Measurements from ENCODE around the gene PIKFYVE.
"Not testable (repeated sequence)": the region's sequence is repeated elsewhere in the genome, so short reads cannot be mapped to it uniquely, and the experiment has no call there.

Gene PIKFYVE

GRCh38 chr2:208377344-208377860 lies 111.3 kb downstream of the PIKFYVE start:
- not testable (repeated sequence) for H3K27ac Mint-ChIP-seq; H3K4me3 Mint-ChIP-seq; H3K4me1 Mint-ChIP-seq (ENCODE audit: low read depth); H3K36me3 Mint-ChIP-seq (ENCODE audit: low read depth); DNase-seq; H3K9me3 Mint-ChIP-seq
- H3K27me3 Mint-ChIP-seq = peaks cover 37% of the 10 kb centered on the region

- DNase-seq = no peak
- Mint-ChIP-seq H3K4me1 (ENCODE audit: low read depth) (no peaks in the 10 kb centered on the region), H3K36me3 (ENCODE audit: low read depth) (no peaks in the 10 kb centered on the region), H3K4me3 (no peak overlapping the region), H3K27me3 (peaks cover 44% of the 10 kb centered on the region), H3K9me3 (no peaks in the 10 kb centered on the region), H3K27ac (no peak overlapping the region)
Measured at GRCh38 chr2:208379192-208379591, 113.1 kb downstream of the PIKFYVE start.

- Mint-ChIP-seq H3K27me3 (peaks cover 29% of the 10 kb centered on the region), H3K4me3 (no peak overlapping the region), H3K36me3 (ENCODE audit: low read depth) (no peaks in the 10 kb centered on the region), H3K4me1 (ENCODE audit: low read depth) (no peaks in the 10 kb centered on the region), H3K27ac (no peak overlapping the region), H3K9me3 (no peaks in the 10 kb centered on the region)
- no peak for DNase-seq
Measured at GRCh38 chr2:208384637-208385036, 118.6 kb downstream of the PIKFYVE start.

- no peak for DNase-seq
- Mint-ChIP-seq H3K9me3 (no peaks in the 10 kb centered on the region), H3K27me3 (peaks cover 28% of the 10 kb centered on the region), H3K4me1 (ENCODE audit: low read depth) (no peaks in the 10 kb centered on the region), H3K36me3 (ENCODE audit: low read depth) (no peaks in the 10 kb centered on the region), H3K27ac (no peak overlapping the region), H3K4me3 (no peak overlapping the region)
Measured at GRCh38 chr2:208386541-208386940, 120.5 kb downstream of the PIKFYVE start.

GRCh38 chr2:208389940-208390339 lies 123.9 kb downstream of the PIKFYVE start:
- Mint-ChIP-seq H3K27ac (no peak overlapping the region), H3K4me3 (no peak overlapping the region), H3K27me3 (peaks cover 10% of the 10 kb centered on the region), H3K9me3 (peaks cover 10% of the 10 kb centered on the region), H3K4me1 (ENCODE audit: low read depth) (no peaks in the 10 kb centered on the region), H3K36me3 (ENCODE audit: low read depth) (no peaks in the 10 kb centered on the region)
- DNase-seq = no peak

GRCh38 chr2:208392300-208392699 lies 126.2 kb downstream of the PIKFYVE start:
- no peak overlapping the region for H3K27ac Mint-ChIP-seq
- DNase-seq = no peak
- no peak overlapping the region for H3K4me3 Mint-ChIP-seq
- H3K27me3 Mint-ChIP-seq = peaks cover 12% of the 10 kb centered on the region
- H3K4me1 Mint-ChIP-seq (ENCODE audit: low read depth) = no peaks in the 10 kb centered on the region
- peaks cover 16% of the 10 kb centered on the region for H3K9me3 Mint-ChIP-seq
- H3K36me3 Mint-ChIP-seq (ENCODE audit: low read depth) = no peaks in the 10 kb centered on the region

- Mint-ChIP-seq H3K27me3 (peaks cover 18% of the 10 kb centered on the region), H3K9me3 (peaks cover 16% of the 10 kb centered on the region)
- H3K4me3 Mint-ChIP-seq; H3K4me1 Mint-ChIP-seq (ENCODE audit: low read depth); H3K36me3 Mint-ChIP-seq (ENCODE audit: low read depth); DNase-seq; H3K27ac Mint-ChIP-seq: not testable (repeated sequence)
Measured at GRCh38 chr2:208396796-208397195, 130.7 kb downstream of the PIKFYVE start.

GRCh38 chr2:208399201-208399600 lies 133.1 kb downstream of the PIKFYVE start:
- H3K4me3 Mint-ChIP-seq = no peak overlapping the region

GRCh38 chr2:208406474-208407451 lies 140.7 kb downstream of the PIKFYVE start, which contains the start of gene PTH2R:
PTH2R (plus strand) TSS chr2:208406792; CDS start chr2:208407044, 252 bp downstream.
- H3K27ac Mint-ChIP-seq = no peak within 1 kb of the TSS
- DNase-seq = peak; percentile 29
- H3K27me3 Mint-ChIP-seq = peaks cover 72% of the 10 kb centered on the region
- peak within 1 kb of the TSS; percentile 11 for H3K4me3 Mint-ChIP-seq
- H3K36me3 Mint-ChIP-seq (ENCODE audit: low read depth) = no peaks in the 10 kb centered on the region
- no peaks in the 10 kb centered on the region for H3K9me3 Mint-ChIP-seq
- H3K4me1 Mint-ChIP-seq (ENCODE audit: low read depth) = peaks cover 11% of the 10 kb centered on the region

More at GRCh38 chr2:208399201-208399600, 133.1 kb downstream of the PIKFYVE start:
- DNase-seq = no peak
- no peaks in the 10 kb centered on the region for H3K4me1 Mint-ChIP-seq (ENCODE audit: low read depth)
- H3K9me3 Mint-ChIP-seq = peaks cover 10% of the 10 kb centered on the region
- H3K27me3 Mint-ChIP-seq = peaks cover 32% of the 10 kb centered on the region
- H3K36me3 Mint-ChIP-seq (ENCODE audit: low read depth) = no peaks in the 10 kb centered on the region
- H3K27ac Mint-ChIP-seq = no peak overlapping the region

- Mint-ChIP-seq H3K4me3 (no peak overlapping the region), H3K27ac (no peak overlapping the region), H3K9me3 (no peaks in the 10 kb centered on the region), H3K36me3 (ENCODE audit: low read depth) (no peaks in the 10 kb centered on the region), H3K27me3 (peaks cover 71% of the 10 kb centered on the region), H3K4me1 (ENCODE audit: low read depth) (peaks cover 11% of the 10 kb centered on the region)
- DNase-seq = no peak
Measured at GRCh38 chr2:208407667-208408066, 141.6 kb downstream of the PIKFYVE start.

All from activated T-cell treated with anti-CD3 and anti-CD28 coated beads, Interleukin-2, amount 50 U/mL, for 24 hours (primary cell).